WTC11 (cell line): ENCODE results near the gene KLK13. TPM values are rescaled to one million over a fixed set of nuclear protein-coding genes. Genes with fewer than 3 reads are reported as not detected.

Experiments
- ATAC-seq: fragments of 200-7000 bp; cut with Tn5 transposase; 2 replicates; pipeline ENCODE4 v1.10.0; 2021; ENCODE audit warnings: mild to moderate bottlenecking, moderate library complexity
- CTCF ChIA-PET: fragments of 300-600 bp; sonication (Branson Sonifier 250); formaldehyde crosslinking; loops from one replicate; lab custom pipeline; 2021; ENCODE audit warnings: antibody characterized with exemption; lab: Charles Lee
- POLR2A ChIA-PET: fragments of 350-600 bp; sonication (Branson Sonifier 250); formaldehyde crosslinking; loops from one replicate; lab custom pipeline; 2021; ENCODE audit warnings: antibody characterized with exemption; lab: Charles Lee
- DNase-seq: peaks from one replicate; pipeline ENCODE4 v3.0.0; 2021; ENCODE audit warnings: low spot score
- H3K27ac Mint-ChIP-seq: 2 replicates; pipeline ENCODE4 v1.8.0; 2021; ENCODE audit warnings: mixed read lengths
- H3K27me3 Mint-ChIP-seq: 2 replicates; pipeline ENCODE4 v1.8.0; 2021; ENCODE audit warnings: low read depth, mild to moderate bottlenecking, moderate library complexity, mixed read lengths
- H3K36me3 Mint-ChIP-seq: 2 replicates; pipeline ENCODE4 v1.8.0; 2021; ENCODE audit warnings: mixed read lengths
- H3K4me1 Mint-ChIP-seq: 2 replicates; pipeline ENCODE4 v1.8.0; 2022; ENCODE audit warnings: mixed read lengths
- H3K4me3 Mint-ChIP-seq: 2 replicates; pipeline ENCODE4 v1.8.0; 2021; ENCODE audit warnings: mild to moderate bottlenecking, moderate library complexity, mixed read lengths
- H3K9me3 Mint-ChIP-seq: 2 replicates; pipeline ENCODE4 v1.8.0; 2021; ENCODE audit warnings: mixed read lengths
- CREB1 ChIP-seq: sonication (generic); formaldehyde crosslinking; IDR thresholded peaks from 2 replicates; pipeline ENCODE4 v1.8.0; 2023; ENCODE audit warnings: mild to moderate bottlenecking, missing genetic modification reagents
- PRRX2 ChIP-seq: fragments of 250-450 bp; sonication (Bioruptor Pico); IDR thresholded peaks from 2 replicates; pipeline ENCODE4 v1.8.0; 2021; ENCODE audit warnings: mild to moderate bottlenecking
- SOX15 ChIP-seq: fragments of 250-450 bp; sonication (Bioruptor Pico); IDR thresholded peaks from 2 replicates; pipeline ENCODE4 v1.9.0; 2021; ENCODE audit warnings: mild to moderate bottlenecking
- TCF7 ChIP-seq: sonication (generic); formaldehyde crosslinking; IDR thresholded peaks from 2 replicates; pipeline ENCODE4 v1.8.0; 2022; ENCODE audit warnings: mild to moderate bottlenecking, low read depth, missing genetic modification reagents, moderate library complexity
- ZNF263 ChIP-seq: sonication (generic); formaldehyde crosslinking; IDR thresholded peaks from 2 replicates; pipeline ENCODE4 v1.8.1; 2022; ENCODE audit warnings: low read depth, mild to moderate bottlenecking, moderate library complexity, missing genetic modification reagents
- total RNA-seq: library from RNA; stranded (reverse); gene quantifications from 3 replicates; pipeline ENCODE4 v1.2.3, GENCODE V29; 2021
- TF ChIP-seq, protein P1 (sequence below): fragments of 250-450 bp; sonication (Bioruptor Pico); IDR thresholded peaks from 2 replicates; pipeline ENCODE4 v2.1.2; 2022; ENCODE audit warnings: mild to moderate bottlenecking, moderate library complexity
- TF ChIP-seq, protein P2 (sequence below): sonication (generic); formaldehyde crosslinking; IDR thresholded peaks from 2 replicates; pipeline ENCODE4 v1.8.1; 2023; ENCODE audit warnings: mild to moderate bottlenecking, missing genetic modification reagents, moderate library complexity
- TF ChIP-seq, protein P3 (sequence below): sonication (generic); formaldehyde crosslinking; IDR thresholded peaks from 2 replicates; pipeline ENCODE4 v1.8.0; 2022; ENCODE audit warnings: mild to moderate bottlenecking, missing genetic modification reagents
- TF ChIP-seq, protein P4 (sequence below): sonication (generic); formaldehyde crosslinking; IDR thresholded peaks from 2 replicates; pipeline ENCODE4 v1.8.0; 2023; ENCODE audit warnings: mild to moderate bottlenecking, missing genetic modification reagents
- TF ChIP-seq, protein P5 (sequence below): fragments of 200-600 bp; IDR thresholded peaks from 2 replicates; pipeline ENCODE4 v1.8.0; 2022; ENCODE audit warnings: antibody characterized with exemption
- TF ChIP-seq, protein P6 (sequence below): fragments of 250-450 bp; sonication (Bioruptor Pico); IDR thresholded peaks from 2 replicates; pipeline ENCODE4 v1.9.0; 2021; ENCODE audit warnings: mild to moderate bottlenecking
- TF ChIP-seq, protein P7 (sequence below): sonication (generic); formaldehyde crosslinking; IDR thresholded peaks from 2 replicates; pipeline ENCODE4 v1.8.1; 2023; ENCODE audit warnings: mild to moderate bottlenecking, missing genetic modification reagents
- TF ChIP-seq, protein P8 (sequence below): sonication (generic); formaldehyde crosslinking; IDR thresholded peaks from 2 replicates; pipeline ENCODE4 v1.8.1; 2022; ENCODE audit warnings: low read depth, missing genetic modification reagents, borderline replicate concordance
- TF ChIP-seq, protein P9 (sequence below): sonication (generic); formaldehyde crosslinking; IDR thresholded peaks from 2 replicates; pipeline ENCODE4 v1.8.0; 2022; ENCODE audit warnings: mild to moderate bottlenecking, missing genetic modification reagents

KLK13 gene
- total RNA-seq, 1 experiment from 2014 or later, result 3.1 TPM

DNA sequence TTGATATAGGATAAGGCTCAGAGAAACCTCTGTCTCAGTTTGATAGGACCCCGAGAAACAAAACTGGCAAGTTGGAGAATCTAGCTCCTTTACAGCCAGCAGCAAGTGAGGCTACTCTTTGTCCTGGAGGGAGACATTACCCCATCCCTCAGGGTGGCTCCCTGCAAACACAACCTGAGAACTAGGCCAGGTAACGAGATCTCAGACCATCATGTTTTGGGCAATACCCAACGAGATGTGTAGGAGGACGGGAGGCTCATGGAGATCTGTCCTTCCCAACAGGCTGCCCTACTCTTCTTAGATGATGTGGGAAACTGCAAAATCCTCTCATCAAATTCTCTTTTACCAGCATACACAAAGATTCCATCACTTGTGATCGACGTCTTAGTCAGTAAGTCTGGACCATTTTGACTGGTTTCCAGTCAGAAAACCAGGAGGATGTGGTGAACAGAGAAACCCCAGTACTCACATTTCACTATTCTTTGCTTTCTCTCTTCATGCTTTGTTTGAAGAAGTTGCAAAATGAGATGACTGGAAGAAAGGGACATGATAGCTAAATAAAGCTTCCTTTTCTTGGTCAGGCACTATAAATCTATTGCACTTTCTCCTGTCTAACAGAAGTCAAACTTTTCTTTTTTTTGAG is 49.3 kb upstream of the KLK13 start:
- H3K27me3 Mint-ChIP-seq, result peaks cover 31% of the 10 kb centered on the region
- no peaks in the 10 kb centered on the region for H3K36me3 Mint-ChIP-seq
- no peaks in the 10 kb centered on the region for H3K9me3 Mint-ChIP-seq
- POLR2A ChIA-PET, result no interaction called here
- H3K4me3 Mint-ChIP-seq, result no peak overlapping the region
- TF ChIP-seq, protein P1, sequence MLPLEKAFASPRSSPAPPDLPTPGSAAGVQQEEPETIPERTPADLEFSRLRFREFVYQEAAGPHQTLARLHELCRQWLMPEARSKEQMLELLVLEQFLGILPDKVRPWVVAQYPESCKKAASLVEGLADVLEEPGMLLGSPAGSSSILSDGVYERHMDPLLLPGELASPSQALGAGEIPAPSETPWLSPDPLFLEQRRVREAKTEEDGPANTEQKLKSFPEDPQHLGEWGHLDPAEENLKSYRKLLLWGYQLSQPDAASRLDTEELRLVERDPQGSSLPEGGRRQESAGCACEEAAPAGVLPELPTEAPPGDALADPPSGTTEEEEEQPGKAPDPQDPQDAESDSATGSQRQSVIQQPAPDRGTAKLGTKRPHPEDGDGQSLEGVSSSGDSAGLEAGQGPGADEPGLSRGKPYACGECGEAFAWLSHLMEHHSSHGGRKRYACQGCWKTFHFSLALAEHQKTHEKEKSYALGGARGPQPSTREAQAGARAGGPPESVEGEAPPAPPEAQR (CRISPR knock-in tag), result no peak
- TF ChIP-seq CREB1, result no peak
- no peak for DNase-seq
- CTCF ChIA-PET, result no interaction called here
- ATAC-seq, result no peak
- H3K27ac Mint-ChIP-seq, result no peak overlapping the region
- no peaks in the 10 kb centered on the region; the same call in 1 of the 2 replicates for H3K4me1 Mint-ChIP-seq

DNA sequence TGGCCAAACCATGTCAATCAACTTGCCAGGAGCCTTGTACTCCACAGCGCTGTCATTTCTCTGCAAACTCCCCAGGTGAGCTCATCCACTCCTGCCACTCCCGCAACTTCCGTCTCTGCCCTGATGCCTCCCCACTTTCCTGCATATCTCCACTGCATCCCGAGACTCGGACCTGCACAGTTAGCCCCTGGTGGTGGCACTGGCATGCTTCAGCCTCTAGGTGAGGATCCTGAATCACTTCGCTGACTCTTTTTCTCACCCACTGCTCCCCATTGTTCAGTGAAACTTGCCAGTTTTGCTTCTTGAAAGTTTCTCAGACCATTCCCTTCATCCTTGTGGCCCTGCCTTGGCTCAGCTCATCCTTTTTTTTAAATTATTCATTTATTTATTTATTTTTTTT is 46.7 kb upstream of the KLK13 start:
- ChIA-PET CTCF (interaction anchor here (0.5 to 1.6 kb wide), 10 partner anchors 9 to 545 kb away, joined by 3 to 6 read pairs (median 4); no protein-coding TSS in a partner anchor), POLR2A (no interaction called here)
- H3K4me1 Mint-ChIP-seq, result peaks cover 8% of the 10 kb centered on the region
- no peak overlapping the region for H3K27ac Mint-ChIP-seq
- TF ChIP-seq, protein P2, sequence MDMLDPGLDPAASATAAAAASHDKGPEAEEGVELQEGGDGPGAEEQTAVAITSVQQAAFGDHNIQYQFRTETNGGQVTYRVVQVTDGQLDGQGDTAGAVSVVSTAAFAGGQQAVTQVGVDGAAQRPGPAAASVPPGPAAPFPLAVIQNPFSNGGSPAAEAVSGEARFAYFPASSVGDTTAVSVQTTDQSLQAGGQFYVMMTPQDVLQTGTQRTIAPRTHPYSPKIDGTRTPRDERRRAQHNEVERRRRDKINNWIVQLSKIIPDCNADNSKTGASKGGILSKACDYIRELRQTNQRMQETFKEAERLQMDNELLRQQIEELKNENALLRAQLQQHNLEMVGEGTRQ, result no peak
- TF ChIP-seq TCF7 (CRISPR knock-in tag), result no peak
- TF ChIP-seq, protein P3, sequence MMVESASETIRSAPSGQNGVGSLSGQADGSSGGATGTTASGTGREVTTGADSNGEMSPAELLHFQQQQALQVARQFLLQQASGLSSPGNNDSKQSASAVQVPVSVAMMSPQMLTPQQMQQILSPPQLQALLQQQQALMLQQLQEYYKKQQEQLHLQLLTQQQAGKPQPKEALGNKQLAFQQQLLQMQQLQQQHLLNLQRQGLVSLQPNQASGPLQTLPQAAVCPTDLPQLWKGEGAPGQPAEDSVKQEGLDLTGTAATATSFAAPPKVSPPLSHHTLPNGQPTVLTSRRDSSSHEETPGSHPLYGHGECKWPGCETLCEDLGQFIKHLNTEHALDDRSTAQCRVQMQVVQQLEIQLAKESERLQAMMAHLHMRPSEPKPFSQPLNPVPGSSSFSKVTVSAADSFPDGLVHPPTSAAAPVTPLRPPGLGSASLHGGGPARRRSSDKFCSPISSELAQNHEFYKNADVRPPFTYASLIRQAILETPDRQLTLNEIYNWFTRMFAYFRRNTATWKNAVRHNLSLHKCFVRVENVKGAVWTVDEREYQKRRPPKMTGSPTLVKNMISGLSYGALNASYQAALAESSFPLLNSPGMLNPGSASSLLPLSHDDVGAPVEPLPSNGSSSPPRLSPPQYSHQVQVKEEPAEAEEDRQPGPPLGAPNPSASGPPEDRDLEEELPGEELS (CRISPR knock-in tag), result no peak
- TF ChIP-seq, protein P4, sequence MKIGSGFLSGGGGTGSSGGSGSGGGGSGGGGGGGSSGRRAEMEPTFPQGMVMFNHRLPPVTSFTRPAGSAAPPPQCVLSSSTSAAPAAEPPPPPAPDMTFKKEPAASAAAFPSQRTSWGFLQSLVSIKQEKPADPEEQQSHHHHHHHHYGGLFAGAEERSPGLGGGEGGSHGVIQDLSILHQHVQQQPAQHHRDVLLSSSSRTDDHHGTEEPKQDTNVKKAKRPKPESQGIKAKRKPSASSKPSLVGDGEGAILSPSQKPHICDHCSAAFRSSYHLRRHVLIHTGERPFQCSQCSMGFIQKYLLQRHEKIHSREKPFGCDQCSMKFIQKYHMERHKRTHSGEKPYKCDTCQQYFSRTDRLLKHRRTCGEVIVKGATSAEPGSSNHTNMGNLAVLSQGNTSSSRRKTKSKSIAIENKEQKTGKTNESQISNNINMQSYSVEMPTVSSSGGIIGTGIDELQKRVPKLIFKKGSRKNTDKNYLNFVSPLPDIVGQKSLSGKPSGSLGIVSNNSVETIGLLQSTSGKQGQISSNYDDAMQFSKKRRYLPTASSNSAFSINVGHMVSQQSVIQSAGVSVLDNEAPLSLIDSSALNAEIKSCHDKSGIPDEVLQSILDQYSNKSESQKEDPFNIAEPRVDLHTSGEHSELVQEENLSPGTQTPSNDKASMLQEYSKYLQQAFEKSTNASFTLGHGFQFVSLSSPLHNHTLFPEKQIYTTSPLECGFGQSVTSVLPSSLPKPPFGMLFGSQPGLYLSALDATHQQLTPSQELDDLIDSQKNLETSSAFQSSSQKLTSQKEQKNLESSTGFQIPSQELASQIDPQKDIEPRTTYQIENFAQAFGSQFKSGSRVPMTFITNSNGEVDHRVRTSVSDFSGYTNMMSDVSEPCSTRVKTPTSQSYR (CRISPR knock-in tag), result no peak
- TF ChIP-seq, protein P5, sequence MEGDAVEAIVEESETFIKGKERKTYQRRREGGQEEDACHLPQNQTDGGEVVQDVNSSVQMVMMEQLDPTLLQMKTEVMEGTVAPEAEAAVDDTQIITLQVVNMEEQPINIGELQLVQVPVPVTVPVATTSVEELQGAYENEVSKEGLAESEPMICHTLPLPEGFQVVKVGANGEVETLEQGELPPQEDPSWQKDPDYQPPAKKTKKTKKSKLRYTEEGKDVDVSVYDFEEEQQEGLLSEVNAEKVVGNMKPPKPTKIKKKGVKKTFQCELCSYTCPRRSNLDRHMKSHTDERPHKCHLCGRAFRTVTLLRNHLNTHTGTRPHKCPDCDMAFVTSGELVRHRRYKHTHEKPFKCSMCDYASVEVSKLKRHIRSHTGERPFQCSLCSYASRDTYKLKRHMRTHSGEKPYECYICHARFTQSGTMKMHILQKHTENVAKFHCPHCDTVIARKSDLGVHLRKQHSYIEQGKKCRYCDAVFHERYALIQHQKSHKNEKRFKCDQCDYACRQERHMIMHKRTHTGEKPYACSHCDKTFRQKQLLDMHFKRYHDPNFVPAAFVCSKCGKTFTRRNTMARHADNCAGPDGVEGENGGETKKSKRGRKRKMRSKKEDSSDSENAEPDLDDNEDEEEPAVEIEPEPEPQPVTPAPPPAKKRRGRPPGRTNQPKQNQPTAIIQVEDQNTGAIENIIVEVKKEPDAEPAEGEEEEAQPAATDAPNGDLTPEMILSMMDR, result no peak
- DNase-seq (no peak), ATAC-seq (no peak)
- peaks cover 31% of the 10 kb centered on the region for H3K27me3 Mint-ChIP-seq
- H3K9me3 Mint-ChIP-seq, result no peaks in the 10 kb centered on the region
- H3K4me3 Mint-ChIP-seq, result no peak overlapping the region
- no peaks in the 10 kb centered on the region for H3K36me3 Mint-ChIP-seq

DNA sequence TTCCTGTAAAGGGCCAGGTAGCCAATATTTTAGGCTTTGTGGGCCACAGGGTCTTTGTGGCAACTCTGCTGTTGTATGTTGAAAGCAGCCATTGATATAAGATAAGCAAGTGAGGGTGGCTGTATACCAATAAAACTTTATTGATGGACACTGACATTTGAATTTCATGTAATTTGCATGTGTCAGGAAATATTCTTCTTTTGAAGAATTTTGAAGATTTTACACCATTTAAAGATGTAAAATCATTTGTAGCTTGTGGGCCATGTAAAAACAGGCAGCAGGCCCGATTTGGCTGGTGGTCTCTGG is 45.7 kb upstream of the KLK13 start:
- POLR2A ChIA-PET, result no interaction called here
- H3K36me3 Mint-ChIP-seq, result no peaks in the 10 kb centered on the region
- DNase-seq (no peak), ATAC-seq (no peak)
- H3K4me1 Mint-ChIP-seq, result peaks cover 8% of the 10 kb centered on the region
- CTCF ChIA-PET, result interaction anchor here (0.7 to 1.8 kb wide), 4 partner anchors 8 to 546 kb away, joined by 3 to 7 read pairs (median 4); no protein-coding TSS in a partner anchor
- peaks cover 23% of the 10 kb centered on the region for H3K27me3 Mint-ChIP-seq
- H3K27ac Mint-ChIP-seq, result no peak overlapping the region
- H3K9me3 Mint-ChIP-seq, result no peaks in the 10 kb centered on the region
- no peak overlapping the region for H3K4me3 Mint-ChIP-seq
- TF ChIP-seq, protein P6, sequence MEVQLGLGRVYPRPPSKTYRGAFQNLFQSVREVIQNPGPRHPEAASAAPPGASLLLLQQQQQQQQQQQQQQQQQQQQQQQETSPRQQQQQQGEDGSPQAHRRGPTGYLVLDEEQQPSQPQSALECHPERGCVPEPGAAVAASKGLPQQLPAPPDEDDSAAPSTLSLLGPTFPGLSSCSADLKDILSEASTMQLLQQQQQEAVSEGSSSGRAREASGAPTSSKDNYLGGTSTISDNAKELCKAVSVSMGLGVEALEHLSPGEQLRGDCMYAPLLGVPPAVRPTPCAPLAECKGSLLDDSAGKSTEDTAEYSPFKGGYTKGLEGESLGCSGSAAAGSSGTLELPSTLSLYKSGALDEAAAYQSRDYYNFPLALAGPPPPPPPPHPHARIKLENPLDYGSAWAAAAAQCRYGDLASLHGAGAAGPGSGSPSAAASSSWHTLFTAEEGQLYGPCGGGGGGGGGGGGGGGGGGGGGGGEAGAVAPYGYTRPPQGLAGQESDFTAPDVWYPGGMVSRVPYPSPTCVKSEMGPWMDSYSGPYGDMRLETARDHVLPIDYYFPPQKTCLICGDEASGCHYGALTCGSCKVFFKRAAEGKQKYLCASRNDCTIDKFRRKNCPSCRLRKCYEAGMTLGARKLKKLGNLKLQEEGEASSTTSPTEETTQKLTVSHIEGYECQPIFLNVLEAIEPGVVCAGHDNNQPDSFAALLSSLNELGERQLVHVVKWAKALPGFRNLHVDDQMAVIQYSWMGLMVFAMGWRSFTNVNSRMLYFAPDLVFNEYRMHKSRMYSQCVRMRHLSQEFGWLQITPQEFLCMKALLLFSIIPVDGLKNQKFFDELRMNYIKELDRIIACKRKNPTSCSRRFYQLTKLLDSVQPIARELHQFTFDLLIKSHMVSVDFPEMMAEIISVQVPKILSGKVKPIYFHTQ (CRISPR knock-in tag), result no peak
- TF ChIP-seq PRRX2 (CRISPR knock-in tag) (no peak), SOX15 (no peak), ZNF263 (CRISPR knock-in tag) (no peak)
- TF ChIP-seq, protein P7, sequence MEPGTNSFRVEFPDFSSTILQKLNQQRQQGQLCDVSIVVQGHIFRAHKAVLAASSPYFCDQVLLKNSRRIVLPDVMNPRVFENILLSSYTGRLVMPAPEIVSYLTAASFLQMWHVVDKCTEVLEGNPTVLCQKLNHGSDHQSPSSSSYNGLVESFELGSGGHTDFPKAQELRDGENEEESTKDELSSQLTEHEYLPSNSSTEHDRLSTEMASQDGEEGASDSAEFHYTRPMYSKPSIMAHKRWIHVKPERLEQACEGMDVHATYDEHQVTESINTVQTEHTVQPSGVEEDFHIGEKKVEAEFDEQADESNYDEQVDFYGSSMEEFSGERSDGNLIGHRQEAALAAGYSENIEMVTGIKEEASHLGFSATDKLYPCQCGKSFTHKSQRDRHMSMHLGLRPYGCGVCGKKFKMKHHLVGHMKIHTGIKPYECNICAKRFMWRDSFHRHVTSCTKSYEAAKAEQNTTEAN (CRISPR knock-in tag), result no peak
- TF ChIP-seq, protein P8, sequence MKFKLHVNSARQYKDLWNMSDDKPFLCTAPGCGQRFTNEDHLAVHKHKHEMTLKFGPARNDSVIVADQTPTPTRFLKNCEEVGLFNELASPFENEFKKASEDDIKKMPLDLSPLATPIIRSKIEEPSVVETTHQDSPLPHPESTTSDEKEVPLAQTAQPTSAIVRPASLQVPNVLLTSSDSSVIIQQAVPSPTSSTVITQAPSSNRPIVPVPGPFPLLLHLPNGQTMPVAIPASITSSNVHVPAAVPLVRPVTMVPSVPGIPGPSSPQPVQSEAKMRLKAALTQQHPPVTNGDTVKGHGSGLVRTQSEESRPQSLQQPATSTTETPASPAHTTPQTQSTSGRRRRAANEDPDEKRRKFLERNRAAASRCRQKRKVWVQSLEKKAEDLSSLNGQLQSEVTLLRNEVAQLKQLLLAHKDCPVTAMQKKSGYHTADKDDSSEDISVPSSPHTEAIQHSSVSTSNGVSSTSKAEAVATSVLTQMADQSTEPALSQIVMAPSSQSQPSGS, result no peak
- TF ChIP-seq, protein P9, sequence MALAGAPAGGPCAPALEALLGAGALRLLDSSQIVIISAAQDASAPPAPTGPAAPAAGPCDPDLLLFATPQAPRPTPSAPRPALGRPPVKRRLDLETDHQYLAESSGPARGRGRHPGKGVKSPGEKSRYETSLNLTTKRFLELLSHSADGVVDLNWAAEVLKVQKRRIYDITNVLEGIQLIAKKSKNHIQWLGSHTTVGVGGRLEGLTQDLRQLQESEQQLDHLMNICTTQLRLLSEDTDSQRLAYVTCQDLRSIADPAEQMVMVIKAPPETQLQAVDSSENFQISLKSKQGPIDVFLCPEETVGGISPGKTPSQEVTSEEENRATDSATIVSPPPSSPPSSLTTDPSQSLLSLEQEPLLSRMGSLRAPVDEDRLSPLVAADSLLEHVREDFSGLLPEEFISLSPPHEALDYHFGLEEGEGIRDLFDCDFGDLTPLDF, result no peak
